OCI-LY1 (cell line): Measurements from ENCODE around the gene CNGA2.

ENCODE experiments used
- EZH2 ChIP-seq: fragments of 200-600 bp; sonication (generic), shearing (Covaris generic); IDR thresholded peaks from 2 replicates; pipeline ENCODE4 v1.8.0; 2017; ENCODE audit warnings: borderline replicate concordance, mixed run types, mild to moderate bottlenecking, antibody characterized with exemption, low read length, moderate library complexity, mixed read lengths
- TF ChIP-seq, protein P1 (sequence below): fragments of 200-600 bp; sonication (generic), shearing (Covaris generic); IDR thresholded peaks from 2 replicates; pipeline ENCODE4 v1.5.1; 2017; ENCODE audit warnings: mild to moderate bottlenecking, antibody characterized with exemption, low read length, moderate library complexity, mixed read lengths

DNA sequence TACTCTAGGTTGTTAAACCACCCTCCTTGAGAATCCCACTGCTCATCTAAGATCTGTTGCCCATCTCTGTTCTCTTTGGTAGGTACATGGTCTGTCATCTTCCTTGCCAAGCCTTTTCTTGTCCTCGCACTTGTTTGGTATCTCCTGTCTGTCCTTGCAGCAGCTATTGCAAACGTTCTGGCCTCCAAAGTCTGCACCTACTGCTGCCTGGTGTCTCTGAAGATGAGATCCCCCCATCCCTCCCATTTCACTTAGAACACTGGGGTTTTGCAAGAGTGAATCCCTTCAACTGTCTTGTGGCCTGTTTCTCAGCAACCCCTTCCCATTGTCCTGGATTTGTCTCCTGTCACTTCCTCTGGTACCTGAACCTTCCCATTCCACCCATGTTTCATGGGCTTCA lies 673 bp downstream of the CNGA2 start:
- TF ChIP-seq, protein P1, sequence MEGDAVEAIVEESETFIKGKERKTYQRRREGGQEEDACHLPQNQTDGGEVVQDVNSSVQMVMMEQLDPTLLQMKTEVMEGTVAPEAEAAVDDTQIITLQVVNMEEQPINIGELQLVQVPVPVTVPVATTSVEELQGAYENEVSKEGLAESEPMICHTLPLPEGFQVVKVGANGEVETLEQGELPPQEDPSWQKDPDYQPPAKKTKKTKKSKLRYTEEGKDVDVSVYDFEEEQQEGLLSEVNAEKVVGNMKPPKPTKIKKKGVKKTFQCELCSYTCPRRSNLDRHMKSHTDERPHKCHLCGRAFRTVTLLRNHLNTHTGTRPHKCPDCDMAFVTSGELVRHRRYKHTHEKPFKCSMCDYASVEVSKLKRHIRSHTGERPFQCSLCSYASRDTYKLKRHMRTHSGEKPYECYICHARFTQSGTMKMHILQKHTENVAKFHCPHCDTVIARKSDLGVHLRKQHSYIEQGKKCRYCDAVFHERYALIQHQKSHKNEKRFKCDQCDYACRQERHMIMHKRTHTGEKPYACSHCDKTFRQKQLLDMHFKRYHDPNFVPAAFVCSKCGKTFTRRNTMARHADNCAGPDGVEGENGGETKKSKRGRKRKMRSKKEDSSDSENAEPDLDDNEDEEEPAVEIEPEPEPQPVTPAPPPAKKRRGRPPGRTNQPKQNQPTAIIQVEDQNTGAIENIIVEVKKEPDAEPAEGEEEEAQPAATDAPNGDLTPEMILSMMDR, result no peak
- TF ChIP-seq EZH2, result no peak
